B cell (primary cell): ENCODE results near the gene SLC16A10. TPM values are rescaled to one million over a fixed set of nuclear protein-coding genes. Genes with fewer than 3 reads are reported as not detected.

Experiments used
- ATAC-seq: fragments of 200-7000 bp; cut with Tn5 transposase; one replicate; pipeline ENCODE4 v1.10.0; 2021; ENCODE audit warnings: low read depth, mild to moderate bottlenecking, moderate number of reproducible peaks, moderate library complexity
- CTCF ChIA-PET: fragments of 350-600 bp; sonication (Branson Sonifier 250); formaldehyde crosslinking; loops from one replicate; lab custom pipeline; 2021; ENCODE audit warnings: antibody characterized with exemption, inconsistent platforms; lab: Charles Lee
- POLR2A ChIA-PET: fragments of 350-600 bp; sonication (Branson Sonifier 250); formaldehyde crosslinking; loops from one replicate; lab custom pipeline; 2021; ENCODE audit warnings: antibody characterized with exemption; lab: Charles Lee
- DNase-seq: peaks from one replicate; pipeline ENCODE4 v3.0.0; 2013
- H2AFZ ChIP-seq: 2 replicates; pipeline ENCODE4 v1.6.1; 2012; ENCODE audit warnings: mild to moderate bottlenecking, low read depth, low read length; ENCODE audit not compliant: insufficient read depth, poor library complexity, severe bottlenecking
- H3K27ac ChIP-seq, 2 donors: 1 replicate in 1 of 2; 2 replicates in 1 of 2; pipeline ENCODE4 v1.5.1; 2012 to 2013; ENCODE audit warnings: low read length in 2 of 2, mild to moderate bottlenecking in 2 of 2, moderate library complexity in 1 of 2
- H3K27me3 ChIP-seq, 4 experiments: fragments of 200-600 bp in 1 of 4; sonication (generic) in 1 of 4; replicated peaks in 1 of 4; 1 replicate in 2 of 4; 2 replicates in 2 of 4; pipeline versions ENCODE4 v1.6.1 to v1.7.0; 2013 to 2016; ENCODE audit warnings: low read length in 3 of 4, mild to moderate bottlenecking in 2 of 4, mixed read lengths in 1 of 4, moderate library complexity in 1 of 4; ENCODE audit not compliant: insufficient read depth in 4 of 4, control insufficient read depth in 3 of 4; ENCODE audit errors: control extremely low read depth in 1 of 4
- H3K36me3 ChIP-seq, 2 experiments: replicated peaks in 1 of 2; 1 replicate in 1 of 2; 2 replicates in 1 of 2; pipeline versions ENCODE4 v1.6.1 to v1.7.1; 2013; ENCODE audit warnings: low read length in 1 of 2; ENCODE audit not compliant: insufficient read depth in 2 of 2, control insufficient read depth in 1 of 2; ENCODE audit errors: control extremely low read depth in 1 of 2, extremely low read depth in 1 of 2
- H3K4me1 ChIP-seq, 2 donors: fragments of 200-600 bp in 1 of 2; sonication (generic) in 1 of 2; 1 replicate in 1 of 2; 2 replicates in 1 of 2; pipeline versions ENCODE4 v1.5.1 to v1.6.1; 2013 to 2017; ENCODE audit warnings: low read length in 2 of 2; ENCODE audit not compliant: control insufficient read depth in 2 of 2, insufficient read depth in 2 of 2
- H3K4me2 ChIP-seq: replicated peaks from 2 replicates; pipeline ENCODE3; 2012; ENCODE audit warnings: mild to moderate bottlenecking, low read depth, low read length; ENCODE audit not compliant: poor library complexity, severe bottlenecking
- H3K4me3 ChIP-seq, 5 experiments: fragments of 200-600 bp in 1 of 5; sonication (generic) in 1 of 5; 1 replicate in 3 of 5; 2 replicates in 2 of 5; pipeline versions ENCODE4 v1.5.1 to v1.7.0; 2011 to 2016; ENCODE audit warnings: low read length in 4 of 5, mild to moderate bottlenecking in 4 of 5, low read depth in 2 of 5, control low read depth in 1 of 5, moderate library complexity in 1 of 5; ENCODE audit not compliant: insufficient read depth in 1 of 5; ENCODE audit errors: control extremely low read depth in 1 of 5, extremely low read depth in 1 of 5
- H3K79me2 ChIP-seq: fragments of 200-600 bp; sonication (generic); one replicate; pipeline ENCODE4 v1.6.0; 2016; ENCODE audit warnings: low read length; ENCODE audit not compliant: control insufficient read depth, insufficient read depth
- H3K9ac ChIP-seq: fragments of 200-600 bp; sonication (generic); 2 replicates; pipeline ENCODE4 v1.6.1; 2017; ENCODE audit warnings: mild to moderate bottlenecking, low read length, moderate library complexity
- H3K9me3 ChIP-seq, 3 donors: one replicate each; pipeline versions ENCODE4 v1.6.1 to v1.7.1; 2013; ENCODE audit warnings: low read length in 2 of 3; ENCODE audit not compliant: control insufficient read depth in 2 of 3, insufficient read depth in 1 of 3; ENCODE audit errors: control extremely low read depth in 1 of 3
- H4K20me1 ChIP-seq: 2 replicates; pipeline ENCODE4 v1.6.0; 2012; ENCODE audit warnings: mild to moderate bottlenecking, low read length; ENCODE audit not compliant: insufficient read depth, control insufficient read depth, poor library complexity, severe bottlenecking
- H3K27ac Mint-ChIP-seq: one replicate; pipeline ENCODE4 v1.8.0; 2021; ENCODE audit warnings: mixed read lengths
- H3K27me3 Mint-ChIP-seq: one replicate; pipeline ENCODE4 v1.8.0; 2021; ENCODE audit warnings: mixed read lengths
- H3K4me1 Mint-ChIP-seq: one replicate; pipeline ENCODE4 v1.8.0; 2021; ENCODE audit warnings: mixed read lengths
- H3K4me3 Mint-ChIP-seq: one replicate; pipeline ENCODE4 v1.8.0; 2021; ENCODE audit warnings: mixed read lengths
- H3K9me3 Mint-ChIP-seq: one replicate; pipeline ENCODE4 v1.8.0; 2022; ENCODE audit warnings: mixed read lengths; ENCODE audit not compliant: insufficient read depth
- EZH2 ChIP-seq: IDR thresholded peaks from 2 replicates; pipeline ENCODE4 v1.6.1; 2012; ENCODE audit warnings: borderline replicate concordance, low read depth, mild to moderate bottlenecking, moderate library complexity, low read length; ENCODE audit not compliant: insufficient read depth, poor library complexity, severe bottlenecking
- WGBS: methylation state at CpG from one replicate; pipeline ENCODE4 v1.1.5; 2013; ENCODE audit warnings: missing lambda C conversion rate; ENCODE audit not compliant: insufficient coverage; 5-methylcytosine and 5-hydroxymethylcytosine counted together
- intact Hi-C: fragments of 100-400 bp; cut with micrococcal nuclease; formaldehyde crosslinking; loops from one replicate; pipeline ENCODE4 v1.10.0; 2022
- polyA plus RNA-seq: library from polyadenylated mRNA; depleted of rRNA; stranded (reverse); fragments of >200 nt; gene quantifications from 2 replicates; pipeline ENCODE4 v1.2.3, GENCODE V29; 2012
- total RNA-seq, 2 donors: library from RNA; stranded (reverse); fragments of 120-200 nt in 1 of 2; gene quantifications; 1 replicate in 1 of 2; 2 replicates in 1 of 2; pipeline versions ENCODE4 v1.2.3 to v1.2.4, GENCODE V29; 2013 to 2022
- TF ChIP-seq, protein P1 (sequence below): fragments of 200-600 bp; IDR thresholded peaks from one replicate; pipeline ENCODE4 v1.8.0; 2022; ENCODE audit warnings: antibody characterized with exemption, mild to moderate bottlenecking

Gene SLC16A10
- total and polyA plus RNA-seq, 2 donors (not counting 1 experiment from before 2014, with no cell fraction given) = 0.06 to 0.71 TPM

DNA sequence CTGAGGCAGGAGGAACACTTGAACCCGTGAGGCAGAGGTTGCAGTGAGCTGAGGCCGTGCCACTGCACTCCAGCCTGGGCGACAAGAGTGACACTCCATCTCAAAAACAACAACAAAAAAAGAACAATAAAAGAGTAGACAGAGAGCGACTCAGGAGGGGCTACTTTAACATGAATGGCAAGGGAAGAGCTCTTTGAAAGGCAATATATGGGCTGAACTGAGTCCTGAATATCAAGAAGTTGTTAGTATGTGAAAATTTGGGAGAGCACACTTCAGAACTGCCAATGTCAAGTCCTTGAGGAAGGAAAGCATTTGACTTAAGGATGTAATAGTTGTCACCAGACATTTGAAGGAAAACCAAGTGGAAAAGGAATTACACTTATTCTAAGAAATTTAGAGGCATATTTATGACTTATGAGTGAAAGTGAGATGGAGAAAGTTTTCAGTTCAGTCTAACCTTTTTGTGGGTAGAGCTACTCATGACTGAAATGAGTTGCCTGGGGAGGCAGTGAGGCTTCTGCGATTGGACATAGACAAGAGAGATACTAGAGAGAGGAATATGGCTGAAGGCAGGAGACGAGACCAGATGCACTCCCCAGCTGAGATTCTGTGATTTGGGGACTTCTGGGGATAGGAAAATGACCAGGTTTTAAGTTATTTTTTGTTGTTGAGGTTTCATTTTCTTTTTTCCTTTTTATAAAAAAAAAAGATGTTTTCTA is 48.6 kb upstream of the SLC16A10 start:
- DNase-seq (no peak), ATAC-seq (no peak)
- WGBS = 95% methylated on average over 4 of the region's 6 CpGs
- Histone ChIP-seq H3K9ac (no peak overlapping the region), H3K4me2 (no peak overlapping the region), H4K20me1 (no peaks in the 10 kb centered on the region), H3K79me2 (no peaks in the 10 kb centered on the region), H3K27me3 (no peaks in the 10 kb centered on the region), H3K4me1 (no peaks in the 10 kb centered on the region), H3K9me3 (no peaks in the 10 kb centered on the region), H3K27ac (no peak overlapping the region), H3K36me3 (no peaks in the 10 kb centered on the region), H2AFZ (no peak overlapping the region), H3K4me3 (no peak overlapping the region)
- Mint-ChIP-seq H3K27ac (no peak overlapping the region), H3K4me3 (no peak overlapping the region), H3K4me1 (no peaks in the 10 kb centered on the region), H3K9me3 (no peaks in the 10 kb centered on the region), H3K27me3 (no peaks in the 10 kb centered on the region)
- no peak for TF ChIP-seq EZH2
- TF ChIP-seq, protein P1, sequence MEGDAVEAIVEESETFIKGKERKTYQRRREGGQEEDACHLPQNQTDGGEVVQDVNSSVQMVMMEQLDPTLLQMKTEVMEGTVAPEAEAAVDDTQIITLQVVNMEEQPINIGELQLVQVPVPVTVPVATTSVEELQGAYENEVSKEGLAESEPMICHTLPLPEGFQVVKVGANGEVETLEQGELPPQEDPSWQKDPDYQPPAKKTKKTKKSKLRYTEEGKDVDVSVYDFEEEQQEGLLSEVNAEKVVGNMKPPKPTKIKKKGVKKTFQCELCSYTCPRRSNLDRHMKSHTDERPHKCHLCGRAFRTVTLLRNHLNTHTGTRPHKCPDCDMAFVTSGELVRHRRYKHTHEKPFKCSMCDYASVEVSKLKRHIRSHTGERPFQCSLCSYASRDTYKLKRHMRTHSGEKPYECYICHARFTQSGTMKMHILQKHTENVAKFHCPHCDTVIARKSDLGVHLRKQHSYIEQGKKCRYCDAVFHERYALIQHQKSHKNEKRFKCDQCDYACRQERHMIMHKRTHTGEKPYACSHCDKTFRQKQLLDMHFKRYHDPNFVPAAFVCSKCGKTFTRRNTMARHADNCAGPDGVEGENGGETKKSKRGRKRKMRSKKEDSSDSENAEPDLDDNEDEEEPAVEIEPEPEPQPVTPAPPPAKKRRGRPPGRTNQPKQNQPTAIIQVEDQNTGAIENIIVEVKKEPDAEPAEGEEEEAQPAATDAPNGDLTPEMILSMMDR = no peak
- intact Hi-C loops = no loop called here
- ChIA-PET POLR2A (no interaction called here), CTCF (no interaction called here)

DNA sequence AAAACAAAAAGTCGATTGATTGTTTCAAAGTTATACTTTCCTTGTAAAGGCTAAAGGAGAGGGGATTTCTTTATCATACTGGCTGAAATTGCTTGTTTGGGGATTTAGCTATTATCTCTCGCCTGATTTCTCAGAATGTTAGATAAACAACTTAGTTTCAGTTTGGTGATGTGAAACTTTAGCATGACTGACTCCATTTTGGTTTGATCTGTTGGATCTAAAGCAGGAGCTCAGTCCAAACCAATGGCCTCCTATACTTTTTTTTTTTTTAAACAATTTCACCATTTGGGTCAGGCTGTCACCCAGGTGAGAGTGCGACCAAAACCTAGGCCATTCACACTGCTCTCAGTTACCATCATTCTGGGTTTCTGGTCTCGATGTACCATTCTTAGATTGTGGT is 45.4 kb upstream of the SLC16A10 start:
- no peak overlapping the region for H3K4me2 ChIP-seq
- no peak for TF ChIP-seq EZH2
- H3K4me3 ChIP-seq = no peak overlapping the region
- no peaks in the 10 kb centered on the region for H3K9me3 ChIP-seq
- H3K36me3 ChIP-seq = no peaks in the 10 kb centered on the region
- H3K27me3 ChIP-seq = no peaks in the 10 kb centered on the region
- 100% methylated on average over 3 of the region's 4 CpGs for WGBS
- no peaks in the 10 kb centered on the region for H4K20me1 ChIP-seq
- H3K4me1 Mint-ChIP-seq = no peaks in the 10 kb centered on the region
- H2AFZ ChIP-seq = no peak overlapping the region
- no peaks in the 10 kb centered on the region for H3K9me3 Mint-ChIP-seq
- H3K79me2 ChIP-seq = no peaks in the 10 kb centered on the region
- no peak for ATAC-seq
- no peak overlapping the region for H3K4me3 Mint-ChIP-seq
- intact Hi-C loops = no loop called here
- no peak overlapping the region for H3K9ac ChIP-seq
- no peaks in the 10 kb centered on the region for H3K4me1 ChIP-seq
- no peak for DNase-seq
- no peaks in the 10 kb centered on the region for H3K27me3 Mint-ChIP-seq
- ChIA-PET POLR2A (no interaction called here), CTCF (no interaction called here)
- no peak overlapping the region for H3K27ac Mint-ChIP-seq
- H3K27ac ChIP-seq = no peak overlapping the region
